HG03439 (cell line): Measurements from ENCODE around the gene UBE2D2.
"Not testable (repeated sequence)": the region's sequence is repeated elsewhere in the genome, so short reads cannot be mapped to it uniquely, and the experiment has no call there.

Experiments used
- ATAC-seq: cut with Tn5 transposase; IDR thresholded peaks from one replicate; pipeline ENCODE4 v1.9.1; 2021; ENCODE audit warnings: mild to moderate bottlenecking, moderate library complexity; ENCODE audit not compliant: unreplicated experiment

The UBE2D2 gene

DNA sequence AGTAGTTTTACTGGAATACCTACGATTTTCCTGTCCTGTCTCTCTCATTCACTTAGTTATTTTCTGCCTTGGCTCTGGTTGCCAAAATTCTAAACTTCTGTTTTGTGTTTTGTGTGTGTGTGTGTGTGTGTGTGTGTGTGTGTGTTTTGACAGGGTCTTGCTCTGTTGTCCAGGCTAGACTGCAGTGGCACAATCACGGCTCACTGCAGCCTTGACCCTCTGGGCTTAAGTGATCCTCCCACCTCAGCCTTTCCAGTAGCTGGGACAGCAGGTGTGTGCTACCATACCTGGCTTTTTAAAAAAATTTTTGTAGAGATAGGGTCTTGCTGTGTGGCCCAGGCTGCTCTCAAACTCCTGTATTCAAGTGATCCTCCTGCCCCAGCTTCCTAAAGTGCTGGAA lies 17.2 kb downstream of the UBE2D2 start:
- ATAC-seq, result no peak

DNA sequence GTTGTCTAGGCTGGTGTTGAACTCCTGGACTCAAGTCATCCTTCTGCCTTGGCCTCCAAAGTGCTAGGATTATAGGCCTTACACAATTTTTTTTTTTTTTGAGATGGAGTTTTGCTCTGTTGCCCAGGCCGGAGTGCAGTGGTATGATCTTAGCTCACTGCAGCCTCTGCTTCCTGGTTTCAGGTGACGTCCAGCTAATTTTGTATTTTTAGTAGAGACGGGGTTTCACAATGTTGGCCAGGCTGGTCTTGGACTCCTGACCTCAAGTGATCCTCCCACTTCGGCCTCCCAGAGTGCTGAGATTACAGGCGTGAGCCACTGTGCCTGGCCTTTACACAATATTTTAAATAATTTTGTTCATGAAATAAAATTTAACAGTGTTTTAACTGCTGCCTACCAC lies 21.0 kb downstream of the UBE2D2 start:
- not testable (repeated sequence) for ATAC-seq

DNA sequence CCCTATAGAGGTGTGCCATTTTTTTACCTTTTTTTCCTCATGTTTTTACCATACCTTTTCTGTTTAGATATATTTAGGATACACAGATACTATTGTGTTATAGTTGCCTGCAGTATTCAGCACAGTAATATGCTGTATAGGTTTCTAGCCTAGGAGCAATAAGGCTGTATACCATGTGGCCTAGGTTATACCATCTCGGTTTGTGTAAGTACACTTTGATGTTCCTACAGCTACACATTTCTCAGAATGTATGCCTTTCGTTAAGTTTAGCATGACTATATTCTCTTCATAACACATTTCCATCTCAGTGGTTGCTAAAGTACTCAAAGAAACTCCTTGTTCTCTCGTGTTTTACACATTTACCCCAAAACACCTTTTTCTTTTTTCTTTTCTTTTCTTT lies 23.0 kb downstream of the UBE2D2 start:
- no peak for ATAC-seq

DNA sequence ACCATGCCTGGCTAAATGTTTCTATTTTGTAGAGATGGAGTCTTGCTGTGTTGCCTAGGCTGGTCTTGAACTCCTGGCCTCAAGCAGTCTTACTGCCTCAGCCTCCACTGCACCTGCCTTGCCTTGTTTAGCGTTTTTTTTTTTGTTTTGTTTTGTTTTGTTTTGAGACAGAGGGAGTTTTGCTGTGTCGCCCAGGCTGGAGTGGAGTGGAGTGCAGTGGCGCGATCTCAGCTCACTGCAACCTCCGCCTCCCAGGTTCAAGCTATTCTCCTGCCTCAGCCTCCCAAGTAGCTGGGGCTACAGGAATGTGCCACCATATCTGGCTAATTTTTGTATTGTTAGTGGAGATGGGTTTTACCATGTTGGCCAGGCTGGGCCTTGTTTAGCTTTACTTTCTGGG lies 27.0 kb downstream of the UBE2D2 start:
- not testable (repeated sequence) for ATAC-seq

DNA sequence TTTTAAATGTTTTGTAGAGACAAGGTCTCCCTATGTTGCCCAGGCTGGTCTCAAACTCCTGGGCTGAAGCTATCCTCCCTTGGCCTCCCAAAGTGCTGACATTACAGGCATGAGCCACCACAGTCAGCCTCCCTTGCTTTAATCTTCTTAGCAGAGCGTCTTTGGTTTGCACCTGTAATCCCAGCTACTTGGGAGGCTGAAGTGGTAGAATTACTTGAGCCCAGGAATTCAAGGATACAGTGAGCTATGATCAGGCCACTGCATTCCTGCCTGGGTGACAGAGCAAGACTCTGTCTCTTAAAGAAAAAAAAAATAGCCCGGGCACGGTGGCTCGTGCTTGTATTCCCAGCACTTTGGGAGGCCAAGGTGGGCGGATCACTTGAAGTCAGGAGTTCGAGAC lies 27.8 kb downstream of the UBE2D2 start:
- no peak for ATAC-seq

DNA sequence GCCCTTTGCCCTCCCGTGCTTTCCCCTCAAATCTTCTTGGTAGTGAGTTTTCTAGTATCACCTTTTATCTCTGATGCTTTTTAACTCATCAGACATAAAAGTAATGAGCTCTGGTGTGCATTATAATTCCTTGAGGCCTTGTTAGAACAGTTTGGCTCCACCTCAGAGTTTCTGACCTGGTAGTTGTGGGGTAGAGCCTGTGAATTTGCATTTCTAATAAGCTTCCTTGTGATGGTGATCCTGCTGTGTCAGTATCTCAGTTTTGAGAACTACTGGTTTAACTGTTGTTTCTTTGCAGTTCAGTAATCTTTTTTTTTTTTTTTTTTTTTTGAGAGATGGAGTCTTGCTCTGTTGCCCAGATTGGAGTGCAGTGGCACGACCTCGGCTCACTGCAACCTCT lies 31.1 kb downstream of the UBE2D2 start:
- no peak for ATAC-seq

DNA sequence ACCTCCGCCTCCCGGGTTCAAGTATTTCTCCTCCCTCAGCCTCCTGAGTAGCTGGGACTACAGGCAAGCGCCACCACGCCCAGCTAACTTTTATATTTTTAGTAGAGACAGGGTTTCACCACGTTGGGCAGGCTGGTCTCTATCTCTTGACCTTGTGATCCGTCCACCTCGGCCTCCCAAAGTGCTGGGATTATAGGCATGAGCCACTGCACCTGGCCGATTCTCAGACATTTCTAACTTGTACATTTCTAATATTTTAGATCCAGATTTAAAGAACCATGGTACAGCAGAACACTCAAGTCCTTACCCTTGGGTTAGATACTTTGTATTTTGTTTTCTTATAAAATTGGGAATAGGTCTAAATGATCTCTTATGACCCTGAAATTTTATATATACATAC lies 31.9 kb downstream of the UBE2D2 start:
- ATAC-seq, result not testable (repeated sequence)

DNA sequence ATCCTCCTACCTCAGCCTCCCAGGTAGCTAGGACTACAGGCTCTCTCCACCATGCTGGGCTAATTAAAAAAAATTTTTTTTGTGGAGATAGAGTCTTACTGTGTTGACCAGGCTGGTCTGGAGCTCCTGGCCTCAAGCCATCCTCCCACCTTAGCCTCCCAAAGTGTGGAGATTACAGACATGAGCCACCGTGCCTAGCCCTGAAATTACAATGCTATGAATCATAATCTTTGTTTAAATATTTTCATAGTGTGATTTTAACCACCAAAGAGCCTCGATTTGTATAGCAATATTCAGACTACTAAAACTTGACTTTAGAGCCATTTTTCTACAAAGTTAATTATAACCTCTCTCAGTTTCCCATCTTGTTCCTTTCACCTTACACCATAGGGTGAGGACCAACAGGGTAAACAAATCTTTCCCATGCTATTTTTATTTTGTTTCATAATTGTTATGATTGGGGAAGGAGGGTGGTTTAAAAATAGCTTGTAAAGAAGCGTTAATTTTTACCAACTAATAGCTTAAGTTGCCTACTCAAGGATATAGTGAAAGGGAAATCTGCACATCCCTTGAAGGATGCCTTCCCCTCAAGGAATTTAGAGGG lies 32.7 kb downstream of the UBE2D2 start:
- no peak for ATAC-seq

DNA sequence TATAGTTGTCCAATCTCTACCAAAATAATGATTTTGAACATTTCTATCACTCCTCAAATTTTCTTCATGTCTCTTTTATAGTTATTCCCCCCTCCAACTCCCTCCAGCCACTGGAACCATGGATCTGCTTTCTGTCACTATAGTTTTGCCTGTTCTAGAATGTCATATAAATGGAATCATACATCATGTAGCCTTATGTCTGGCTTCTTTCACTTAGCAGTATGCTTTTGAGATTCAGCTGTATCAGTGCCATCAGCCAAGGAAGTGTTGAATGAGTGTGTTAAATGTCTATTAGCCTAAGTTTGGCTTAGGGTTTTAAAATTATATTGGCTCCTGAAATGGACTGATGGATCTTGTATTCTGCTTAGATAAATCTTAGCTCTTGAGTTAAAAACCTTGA lies 36.0 kb downstream of the UBE2D2 start:
- no peak for ATAC-seq

DNA sequence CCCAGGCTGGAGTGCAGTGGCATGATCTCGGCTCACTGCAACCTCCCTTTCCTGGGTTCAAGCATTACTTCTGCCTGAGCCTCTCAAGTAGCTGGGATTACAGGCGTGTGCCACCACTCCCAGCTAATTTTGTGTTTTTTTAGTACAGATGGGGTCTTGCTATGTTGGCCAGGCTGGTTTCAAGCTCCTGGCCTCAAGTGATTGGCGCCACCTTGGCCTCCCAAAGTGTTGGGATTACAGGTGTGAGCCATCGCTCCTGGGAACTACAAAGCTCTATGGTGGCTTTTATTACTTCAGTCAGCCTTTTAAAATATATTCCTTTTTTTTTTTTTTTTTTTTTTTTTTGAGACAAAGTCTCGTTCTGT lies 37.4 kb downstream of the UBE2D2 start:
- not testable (repeated sequence) for ATAC-seq

DNA sequence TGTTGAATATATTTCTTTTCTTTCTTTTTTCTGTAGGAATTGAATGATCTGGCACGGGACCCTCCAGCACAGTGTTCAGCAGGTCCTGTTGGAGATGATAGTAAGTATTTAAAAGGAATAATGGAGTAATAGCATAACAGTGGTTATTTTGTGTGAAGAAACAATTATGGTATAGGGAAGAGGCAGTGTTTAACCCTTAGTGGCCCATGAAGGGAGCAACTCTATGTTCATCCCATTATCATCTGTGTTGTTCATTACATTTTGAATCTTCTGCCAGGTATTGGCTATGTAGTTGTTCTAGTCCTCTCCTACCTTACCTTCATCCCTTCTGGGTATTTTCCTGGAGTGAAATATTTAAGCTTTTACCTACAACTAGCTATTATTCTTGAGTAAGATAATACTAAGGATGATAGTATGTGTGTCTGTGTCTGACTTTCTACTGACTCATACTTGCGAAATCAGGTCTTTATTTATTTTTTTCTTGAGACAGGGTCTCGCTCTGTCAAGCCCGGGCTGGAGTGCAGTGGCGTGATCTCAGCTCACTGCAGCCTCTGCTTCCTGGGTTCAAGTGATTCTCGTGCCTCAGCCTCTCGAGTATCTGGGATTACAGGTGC lies 39.3 kb downstream of the UBE2D2 start:
- ATAC-seq, result no peak

DNA sequence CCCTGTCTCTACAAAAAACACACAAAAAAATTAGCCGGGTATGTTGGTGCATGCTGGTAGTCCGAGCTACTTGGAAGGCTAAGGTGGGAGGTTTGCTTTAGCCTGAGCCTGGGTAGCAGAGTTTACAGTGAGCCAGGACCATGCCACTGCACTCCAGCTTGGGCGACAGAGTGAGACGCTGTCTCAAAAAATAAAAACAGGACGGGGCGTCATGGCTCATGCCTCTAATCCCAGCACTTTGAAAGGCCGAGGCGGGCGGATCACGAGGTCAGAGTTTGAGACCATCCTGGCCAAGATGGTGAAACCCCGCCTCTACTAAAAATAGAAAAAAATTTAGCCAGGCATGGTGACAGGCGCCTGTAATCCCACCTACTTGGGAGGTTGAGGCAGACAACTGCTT lies 40.3 kb downstream of the UBE2D2 start:
- ATAC-seq, result no peak

DNA sequence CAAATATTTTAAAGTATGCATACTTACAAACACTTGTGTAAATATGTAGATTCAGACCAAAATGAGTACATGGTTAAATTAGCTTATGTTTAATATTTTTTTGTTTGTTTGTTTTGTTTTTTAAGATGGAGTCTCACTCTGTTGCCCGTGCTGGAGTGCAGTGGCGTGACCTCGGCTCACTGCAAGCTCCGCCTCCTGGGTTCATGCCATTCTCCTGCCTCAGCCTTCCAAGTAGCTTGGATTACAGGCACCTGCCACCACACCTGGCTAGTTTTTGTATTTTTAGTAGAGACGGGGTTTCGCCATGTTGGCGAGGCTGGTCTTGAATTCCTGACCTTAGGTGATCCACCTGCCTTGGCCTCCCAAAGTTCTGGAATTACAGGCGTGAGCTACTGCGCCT lies 40.8 kb downstream of the UBE2D2 start:
- not testable (repeated sequence) for ATAC-seq

DNA sequence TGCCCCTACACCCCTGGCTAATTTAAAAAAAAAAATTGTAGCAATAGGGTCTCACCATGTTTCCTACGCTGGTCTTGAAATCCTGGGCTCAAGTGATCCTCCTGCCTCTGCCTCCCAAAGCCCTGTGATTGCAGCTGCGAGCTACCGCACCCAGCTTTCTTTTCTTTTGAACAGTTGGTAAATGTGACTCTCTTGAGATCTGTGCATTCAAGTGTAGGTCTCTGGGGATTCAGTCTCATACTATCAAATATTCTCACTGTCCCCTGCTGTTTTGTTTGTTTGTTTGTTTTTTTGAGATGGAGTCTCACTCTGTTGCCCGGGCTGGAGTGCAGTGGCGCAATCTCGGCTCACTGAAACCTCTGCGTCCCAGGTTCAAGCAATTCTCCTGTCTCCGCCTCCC lies 44.7 kb downstream of the UBE2D2 start:
- ATAC-seq, result no peak

DNA sequence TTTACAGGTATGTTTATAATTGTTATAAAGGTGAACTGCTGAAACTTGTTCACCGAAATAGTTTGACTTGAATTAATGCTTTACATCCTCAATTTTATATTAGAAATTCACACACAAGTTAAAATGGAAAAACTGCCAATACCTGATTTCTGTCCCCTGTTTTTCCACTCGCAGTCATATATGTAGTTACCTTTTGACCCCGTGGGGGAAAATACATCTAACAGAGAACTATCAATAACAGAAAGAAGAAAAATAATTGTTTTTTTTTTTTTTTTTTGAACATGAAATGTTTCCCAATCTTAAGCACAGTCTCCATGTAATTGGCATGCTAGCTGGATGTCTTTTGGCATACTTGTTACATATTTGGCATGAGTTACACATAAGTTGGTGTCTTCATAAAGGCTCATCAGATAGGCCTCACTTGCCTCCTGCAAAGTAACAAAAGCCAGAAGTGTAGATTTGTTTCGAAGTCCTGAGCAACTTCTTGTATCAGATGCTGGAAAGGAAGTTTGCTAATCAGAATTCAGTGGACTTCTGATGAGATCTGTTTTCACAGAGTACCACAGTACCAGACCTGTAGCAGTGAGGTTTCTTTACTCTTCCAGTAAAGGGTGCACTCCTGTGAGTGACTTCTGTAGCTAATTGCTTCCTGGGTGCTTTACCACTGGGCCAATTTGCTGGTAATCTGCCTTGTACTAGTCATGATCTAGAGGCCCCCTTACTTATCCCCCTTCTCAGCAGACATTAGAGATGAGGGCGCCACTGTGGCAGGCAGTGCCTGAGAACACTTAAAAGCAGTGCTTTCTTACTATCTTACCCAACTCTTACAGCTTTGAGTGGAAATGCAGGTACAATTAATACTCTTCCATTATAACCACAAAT lies 50.8 kb downstream of the UBE2D2 start:
- no peak for ATAC-seq

DNA sequence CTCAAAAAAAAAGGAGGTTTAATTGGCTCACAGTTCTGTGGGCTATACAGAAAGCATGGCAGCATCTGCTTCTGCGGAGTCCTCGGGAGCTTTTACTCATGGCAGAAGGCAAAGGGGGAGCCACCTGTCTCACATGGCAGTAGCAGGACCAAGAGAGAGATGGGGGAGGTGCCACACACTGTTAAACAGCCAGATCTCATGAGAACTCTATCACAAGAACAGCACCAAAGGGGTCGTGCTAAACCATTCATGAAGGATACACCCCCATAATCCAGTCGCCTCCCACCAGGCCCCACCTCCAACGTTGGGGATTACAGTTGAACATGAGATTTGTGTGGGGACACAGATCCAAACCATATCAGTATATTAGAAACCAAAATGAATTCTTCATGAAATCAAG lies 58.7 kb downstream of the UBE2D2 start:
- no peak for ATAC-seq

DNA sequence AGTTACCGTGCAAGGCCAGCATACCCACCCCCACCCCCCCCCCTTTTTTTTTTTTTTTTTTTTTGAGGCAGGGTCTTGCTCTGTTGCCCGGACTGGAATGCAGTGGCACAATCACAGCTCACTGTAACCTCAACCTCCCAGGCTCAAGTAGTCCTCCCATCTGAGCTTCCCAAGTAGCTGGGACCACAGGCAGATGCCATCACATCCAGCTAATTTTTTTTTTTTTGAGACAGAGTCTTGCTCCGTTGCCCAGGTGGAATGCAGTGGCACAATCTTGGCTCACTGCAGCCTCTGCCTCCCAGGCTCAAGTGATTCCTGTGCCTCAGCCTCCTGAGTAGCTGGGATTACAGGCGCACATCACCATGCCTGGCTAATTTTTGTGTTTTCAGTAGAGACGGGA lies 64.3 kb downstream of the UBE2D2 start:
- not testable (repeated sequence) for ATAC-seq

DNA sequence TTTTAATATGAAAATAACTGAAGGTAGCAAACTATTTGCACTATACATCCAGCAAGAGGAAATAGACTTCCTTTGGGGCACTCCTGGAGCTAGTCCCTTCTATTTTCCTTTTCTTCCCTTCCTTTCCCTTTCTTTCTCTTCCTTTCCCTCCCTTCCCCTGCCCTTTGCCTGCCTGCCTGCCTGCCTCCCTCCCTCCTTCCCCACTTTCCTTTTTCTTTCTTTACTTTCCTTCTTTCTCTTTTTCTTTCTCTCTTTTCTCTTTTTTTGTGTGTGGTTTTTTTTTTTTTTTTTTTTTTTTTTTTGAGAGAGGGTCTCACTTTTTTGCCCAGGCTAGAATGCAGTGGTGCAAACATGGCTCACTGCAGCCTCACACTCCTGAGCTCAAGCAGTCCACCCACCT lies 69.7 kb downstream of the UBE2D2 start:
- ATAC-seq, result no peak

DNA sequence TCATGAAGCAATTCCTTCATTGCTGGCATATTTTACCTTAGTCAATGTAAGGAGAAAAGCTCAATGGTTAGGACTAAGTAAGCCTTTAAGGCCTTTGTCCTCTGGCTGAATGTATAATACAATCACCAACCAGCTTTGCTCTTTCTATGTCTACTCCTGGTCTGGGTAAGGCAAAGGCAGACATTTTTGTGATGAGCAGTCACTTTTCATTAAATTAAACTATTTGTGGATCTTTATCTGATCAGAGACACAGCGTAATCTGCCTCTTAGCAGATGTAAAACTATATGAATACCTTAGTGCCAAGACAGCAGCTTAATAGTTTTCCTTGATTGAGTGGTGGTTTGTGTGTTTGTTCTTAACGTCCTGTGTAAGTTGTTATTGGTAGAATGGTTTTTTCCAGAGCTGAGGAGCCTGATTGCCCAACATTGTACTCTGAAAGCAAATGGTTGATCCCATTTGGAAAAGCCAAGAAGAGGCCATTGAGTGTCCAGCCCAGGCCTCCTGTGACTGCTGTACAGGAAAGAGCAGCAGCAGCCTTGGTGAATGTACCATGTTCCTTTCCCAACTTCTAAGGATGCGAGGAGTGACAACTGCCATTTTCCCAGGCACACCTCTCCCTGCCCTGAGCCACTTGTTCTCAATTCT lies 70.5 kb downstream of the UBE2D2 start:
- ATAC-seq, result no peak

DNA sequence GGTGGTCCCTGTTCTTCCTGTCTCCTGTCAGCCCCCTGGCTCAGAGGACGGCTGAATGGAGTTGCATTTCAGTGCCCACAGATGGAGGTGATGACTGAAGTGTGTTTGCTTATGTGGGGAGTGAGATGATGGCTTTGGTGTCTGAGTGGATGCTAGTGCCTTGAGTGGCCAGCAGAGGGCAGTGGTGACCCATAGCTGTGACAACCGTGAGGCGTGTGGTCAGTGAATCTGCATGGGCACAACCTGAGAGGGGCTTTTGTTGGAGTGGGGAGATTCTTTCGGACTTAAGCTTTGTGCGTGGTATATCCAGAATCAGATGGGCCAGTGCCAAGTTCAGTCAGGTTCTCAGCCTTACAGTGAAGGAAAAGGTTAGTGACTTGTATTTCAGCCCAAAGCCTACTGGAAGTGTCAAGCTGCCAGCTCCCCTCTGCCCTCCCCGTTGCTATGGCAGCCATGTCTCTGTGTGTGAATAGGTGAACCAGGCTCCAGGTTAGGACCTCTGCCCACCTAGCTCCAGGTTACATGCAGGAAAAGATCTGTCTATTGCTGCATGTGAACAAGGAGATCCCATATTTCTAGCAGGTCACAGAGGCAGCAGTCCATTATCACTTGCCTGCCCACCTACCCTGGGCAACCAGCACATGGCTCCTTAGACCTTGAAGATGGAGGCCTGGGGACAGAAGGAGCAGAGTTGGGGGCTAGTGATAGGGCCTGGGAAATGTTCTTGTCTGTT lies 72.3 kb downstream of the UBE2D2 start:
- ATAC-seq, result no peak

DNA sequence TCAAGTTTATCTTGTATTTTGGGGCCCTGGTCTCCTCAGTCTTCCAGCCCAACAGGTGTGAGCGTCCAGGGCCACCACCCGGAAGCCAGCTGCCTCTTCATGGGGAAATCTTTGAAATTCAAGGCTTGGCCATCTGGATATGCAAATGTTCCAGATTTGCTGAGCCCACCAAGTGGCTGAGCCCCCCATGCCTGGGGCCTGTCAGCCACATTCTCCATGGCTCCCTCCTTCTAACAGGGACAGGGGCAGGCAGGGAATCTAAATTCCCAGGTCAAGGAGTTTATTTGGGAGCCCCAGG lies 72.8 kb downstream of the UBE2D2 start:
- no peak for ATAC-seq
